MCF 10A (cell line): ENCODE data around the gene SIGLEC1. TPM values are rescaled to one million over a fixed set of nuclear protein-coding genes. Genes with fewer than 3 reads are reported as not detected.

ENCODE experiments used
- BruUV-seq: library from RNA; stranded (reverse); fragments of 400-500 nt; replicated peaks from 2 replicates; lab custom pipeline; 2021; lab: Mats Ljungman, UMichigan
- CTCF ChIA-PET: fragments of 300-600 bp; sonication (Branson Sonifier 250); formaldehyde crosslinking; extraction: SDS; loops from one replicate; lab custom pipeline; 2021; ENCODE audit warnings: antibody characterized with exemption, inconsistent platforms; lab: Yijun Ruan, JAX
- POLR2A ChIA-PET: fragments of 300-600, 350-650 bp; sonication (Branson Sonifier 250); formaldehyde crosslinking; extraction: SDS; loops from one replicate; lab custom pipeline; 2020; ENCODE audit warnings: antibody characterized with exemption, inconsistent platforms; lab: Yijun Ruan, JAX
- DNase-seq: peaks from one replicate; pipeline ENCODE4 v3.0.0-alpha.2; 2018; ENCODE audit not compliant: unreplicated experiment
- H3K27ac Mint-ChIP-seq: one replicate; pipeline ENCODE4 v1.8.0; 2022; ENCODE audit warnings: mild to moderate bottlenecking, low read depth, mixed read lengths; ENCODE audit not compliant: unreplicated experiment
- H3K27me3 Mint-ChIP-seq: one replicate; pipeline ENCODE4 v1.8.0; 2022; ENCODE audit warnings: mixed read lengths; ENCODE audit not compliant: insufficient read depth, unreplicated experiment
- H3K36me3 Mint-ChIP-seq: one replicate; pipeline ENCODE4 v1.8.0; 2022; ENCODE audit warnings: mild to moderate bottlenecking, moderate library complexity, mixed read lengths; ENCODE audit not compliant: insufficient read depth, unreplicated experiment
- H3K4me1 Mint-ChIP-seq: one replicate; pipeline ENCODE4 v1.8.0; 2022; ENCODE audit warnings: mixed read lengths; ENCODE audit not compliant: insufficient read depth, unreplicated experiment
- H3K4me3 Mint-ChIP-seq: one replicate; pipeline ENCODE4 v1.8.0; 2022; ENCODE audit warnings: mild to moderate bottlenecking, moderate library complexity, mixed read lengths; ENCODE audit not compliant: unreplicated experiment
- H3K9me3 Mint-ChIP-seq: one replicate; pipeline ENCODE4 v1.8.0; 2022; ENCODE audit warnings: mixed read lengths; ENCODE audit not compliant: unreplicated experiment
- intact Hi-C: fragments of 100-400 bp; cut with micrococcal nuclease; formaldehyde crosslinking; loops from 2 replicates; pipeline ENCODE4 v1.14.1; 2022
- total RNA-seq: library from RNA; stranded (reverse); gene quantifications from 2 replicates; pipeline ENCODE4 v1.2.3, GENCODE V29; 2022
- TF ChIP-seq, protein P1 (sequence below): fragments of 200-600 bp; IDR thresholded peaks from one replicate; pipeline ENCODE4 v1.8.0; 2022; ENCODE audit warnings: antibody characterized with exemption, mild to moderate bottlenecking; ENCODE audit not compliant: unreplicated experiment

Gene SIGLEC1
- total RNA-seq, 1 experiment from 2014 or later = not detected

DNA sequence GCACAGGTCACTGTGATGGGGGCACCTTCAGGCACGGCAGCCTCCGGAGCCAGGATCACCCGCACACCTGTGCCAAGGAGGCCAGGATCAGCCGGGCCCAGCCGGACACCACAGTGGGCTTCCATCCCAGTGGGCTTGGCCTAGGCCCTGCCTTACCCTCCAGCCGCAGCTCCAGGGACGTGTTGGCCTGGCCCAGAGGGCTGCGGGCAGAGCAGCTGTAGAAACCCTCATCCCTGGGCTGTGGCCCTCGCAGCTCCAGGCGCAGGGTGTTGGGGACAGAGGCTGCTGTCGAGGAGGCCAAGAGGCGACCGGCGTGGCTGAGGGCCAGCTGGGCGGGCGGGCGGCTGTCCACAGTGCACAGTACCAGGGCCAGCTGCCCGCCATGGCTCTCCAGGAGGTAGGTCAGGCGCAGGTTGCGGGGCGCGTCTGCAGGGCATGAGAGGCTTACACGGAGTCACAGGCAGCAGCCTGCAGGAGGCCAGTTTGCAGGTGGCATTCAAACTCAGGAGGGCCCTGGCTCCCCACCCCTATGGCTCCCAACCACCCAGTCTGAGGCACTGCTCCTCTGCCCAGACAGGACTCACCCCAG lies 19.6 kb downstream of the SIGLEC1 start:
- intact Hi-C loops = no loop called here
- no TSS peak for BruUV-seq
- CTCF ChIA-PET = interaction anchor here (0.5 to 4.2 kb wide), 7 partner anchors 15 to 999 kb away, joined by 3 to 22 read pairs (median 4); no protein-coding TSS in a partner anchor
- H3K4me1 Mint-ChIP-seq = peaks cover 2% of the 10 kb centered on the region
- H3K4me3 Mint-ChIP-seq = no peak overlapping the region
- POLR2A ChIA-PET = no interaction called here
- TF ChIP-seq, protein P1, sequence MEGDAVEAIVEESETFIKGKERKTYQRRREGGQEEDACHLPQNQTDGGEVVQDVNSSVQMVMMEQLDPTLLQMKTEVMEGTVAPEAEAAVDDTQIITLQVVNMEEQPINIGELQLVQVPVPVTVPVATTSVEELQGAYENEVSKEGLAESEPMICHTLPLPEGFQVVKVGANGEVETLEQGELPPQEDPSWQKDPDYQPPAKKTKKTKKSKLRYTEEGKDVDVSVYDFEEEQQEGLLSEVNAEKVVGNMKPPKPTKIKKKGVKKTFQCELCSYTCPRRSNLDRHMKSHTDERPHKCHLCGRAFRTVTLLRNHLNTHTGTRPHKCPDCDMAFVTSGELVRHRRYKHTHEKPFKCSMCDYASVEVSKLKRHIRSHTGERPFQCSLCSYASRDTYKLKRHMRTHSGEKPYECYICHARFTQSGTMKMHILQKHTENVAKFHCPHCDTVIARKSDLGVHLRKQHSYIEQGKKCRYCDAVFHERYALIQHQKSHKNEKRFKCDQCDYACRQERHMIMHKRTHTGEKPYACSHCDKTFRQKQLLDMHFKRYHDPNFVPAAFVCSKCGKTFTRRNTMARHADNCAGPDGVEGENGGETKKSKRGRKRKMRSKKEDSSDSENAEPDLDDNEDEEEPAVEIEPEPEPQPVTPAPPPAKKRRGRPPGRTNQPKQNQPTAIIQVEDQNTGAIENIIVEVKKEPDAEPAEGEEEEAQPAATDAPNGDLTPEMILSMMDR = no peak
- no peaks in the 10 kb centered on the region for H3K27me3 Mint-ChIP-seq
- H3K27ac Mint-ChIP-seq = no peak overlapping the region
- no peaks in the 10 kb centered on the region for H3K9me3 Mint-ChIP-seq
- DNase-seq = no peak
- no peaks in the 10 kb centered on the region for H3K36me3 Mint-ChIP-seq

DNA sequence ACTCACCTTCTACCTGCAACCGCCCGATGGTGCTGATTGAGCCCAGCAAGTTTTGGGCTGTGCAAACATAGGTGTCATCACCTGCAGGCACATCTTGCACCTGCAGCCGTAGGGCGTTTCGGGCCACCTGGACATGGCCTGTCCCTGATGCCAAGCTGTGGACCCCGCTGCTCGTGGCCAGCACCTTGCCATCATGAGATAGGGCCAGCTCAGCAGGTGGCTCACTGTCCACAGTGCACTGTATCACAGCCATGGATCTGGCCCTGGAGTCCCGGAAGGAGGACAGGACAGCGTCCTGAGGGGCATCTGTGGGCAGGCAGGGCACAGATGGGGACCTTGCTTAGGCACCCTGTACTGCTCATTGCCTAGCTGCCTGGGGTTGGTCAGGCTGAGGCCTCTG lies 20.5 kb downstream of the SIGLEC1 start:
- Mint-ChIP-seq H3K36me3 (no peaks in the 10 kb centered on the region), H3K9me3 (no peaks in the 10 kb centered on the region), H3K4me1 (peaks cover 9% of the 10 kb centered on the region), H3K27ac (no peak overlapping the region), H3K4me3 (no peak overlapping the region), H3K27me3 (no peaks in the 10 kb centered on the region)
- DNase-seq = no peak
- ChIA-PET CTCF (interaction anchor here (0.6 to 4.2 kb wide), 5 partner anchors 15 to 172 kb away, joined by 3 to 22 read pairs (median 6); no protein-coding TSS in a partner anchor), POLR2A (no interaction called here)
- TF ChIP-seq, protein P1 = no peak
- intact Hi-C loops = no loop called here
- no TSS peak for BruUV-seq

DNA sequence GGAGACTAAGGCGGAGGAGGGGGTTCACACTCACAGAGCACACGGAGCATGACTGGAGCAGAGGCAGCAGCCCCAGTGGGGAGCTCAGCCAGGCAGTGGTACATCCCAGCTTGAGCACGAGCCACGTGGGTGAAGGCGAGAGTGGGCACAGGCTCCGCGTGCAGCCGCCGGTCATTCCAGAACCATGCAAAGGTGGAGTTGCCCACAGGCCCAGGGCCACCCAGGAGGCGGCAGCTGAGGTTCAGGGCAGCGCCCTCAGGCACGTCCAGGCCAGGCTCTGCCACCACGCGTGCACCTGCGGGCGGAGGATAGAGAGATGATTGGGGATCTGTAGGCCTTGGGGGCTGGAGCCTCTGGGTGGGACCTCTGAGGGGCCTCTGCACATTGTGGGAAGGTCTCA lies 21.1 kb downstream of the SIGLEC1 start:
- no peaks in the 10 kb centered on the region for H3K36me3 Mint-ChIP-seq
- no peak overlapping the region for H3K27ac Mint-ChIP-seq
- H3K4me3 Mint-ChIP-seq = no peak overlapping the region
- no peaks in the 10 kb centered on the region for H3K27me3 Mint-ChIP-seq
- CTCF ChIA-PET = interaction anchor here (0.6 to 4.2 kb wide), 5 partner anchors 14 to 173 kb away, joined by 3 to 22 read pairs (median 4); no protein-coding TSS in a partner anchor
- no TSS peak for BruUV-seq
- H3K9me3 Mint-ChIP-seq = no peaks in the 10 kb centered on the region
- intact Hi-C loops = no loop called here
- H3K4me1 Mint-ChIP-seq = peaks cover 15% of the 10 kb centered on the region
- TF ChIP-seq, protein P1 = no peak
- DNase-seq = no peak
- POLR2A ChIA-PET = no interaction called here

DNA sequence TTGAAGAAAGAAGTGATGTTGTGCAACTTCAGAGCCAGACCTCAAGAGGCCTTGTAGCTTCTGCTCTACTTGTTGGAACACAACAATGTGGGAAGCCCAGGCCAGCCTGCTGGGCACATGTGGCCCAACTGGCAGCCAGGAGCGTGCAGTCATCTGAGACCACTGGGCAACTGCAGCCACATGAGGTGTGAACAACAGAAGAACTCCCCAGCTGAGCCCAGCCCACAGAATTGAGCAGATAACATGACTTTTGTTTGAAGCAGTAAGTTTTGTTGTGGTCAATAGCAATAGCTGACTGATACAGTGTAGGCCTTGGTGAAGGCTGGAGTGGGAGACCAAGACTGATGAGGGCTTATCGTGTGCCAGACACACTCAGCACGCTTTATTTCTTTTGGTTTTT lies 22.0 kb downstream of the SIGLEC1 start:
- Mint-ChIP-seq H3K27me3 (no peaks in the 10 kb centered on the region), H3K4me1 (peaks cover 16% of the 10 kb centered on the region), H3K36me3 (no peaks in the 10 kb centered on the region), H3K4me3 (no peak overlapping the region), H3K27ac (no peak overlapping the region), H3K9me3 (no peaks in the 10 kb centered on the region)
- ChIA-PET CTCF (interaction anchor here (0.6 to 4.2 kb wide), 2 partner anchors 20 to 303 kb away, joined by 3 to 22 read pairs; no protein-coding TSS in a partner anchor), POLR2A (no interaction called here)
- TF ChIP-seq, protein P1 = no peak
- intact Hi-C loops = no loop called here
- no TSS peak for BruUV-seq
- no peak for DNase-seq
